ENCODE measurements around the gene CASR.

- TF ChIP-seq POLR2A (IDR thresholded peaks at IDR 0.05) (no peak), CTCF (IDR thresholded peaks at IDR 0.05) (no peak)
Observed at GRCh38 chr3:122315619-122316018, 132.2 kb downstream of the CASR start.

All from esophagus squamous epithelium (tissue), 4 donors.